SU-DHL-6 (cell line): ENCODE measurements around the gene AMN.

Experiments
- H2AFZ ChIP-seq: fragments of 200-600 bp; sonication (generic); 2 replicates; pipeline ENCODE4 v1.6.1; 2014; ENCODE audit warnings: low read depth, mild to moderate bottlenecking, moderate library complexity, mixed read lengths, antibody characterized with exemption, low read length; ENCODE audit not compliant: severe bottlenecking
- H3F3A ChIP-seq: fragments of 200-600 bp; shearing (Covaris generic); 2 replicates; pipeline ENCODE4 v1.6.0; 2016; ENCODE audit warnings: antibody characterized with exemption, mild to moderate bottlenecking; ENCODE audit not compliant: insufficient read depth
- H3K27ac ChIP-seq: fragments of 200-600 bp; sonication (generic); 2 replicates; pipeline ENCODE4 v1.5.1; 2016; ENCODE audit warnings: low read depth, mild to moderate bottlenecking, low read length, moderate library complexity, mixed read lengths
- H3K27me3 ChIP-seq: fragments of 200-600 bp; sonication (generic), shearing (Covaris generic); 2 replicates; pipeline ENCODE4 v1.6.0; 2014; ENCODE audit warnings: mild to moderate bottlenecking, low read length
- H3K36me3 ChIP-seq: fragments of 200-600 bp; sonication (generic); 2 replicates; pipeline ENCODE4 v1.6.1; 2014; ENCODE audit warnings: mild to moderate bottlenecking, low read length, mixed read lengths
- H3K4me2 ChIP-seq: fragments of 300-600, 200-600 bp; shearing (Covaris generic), sonication (generic); 2 replicates; pipeline ENCODE4 v1.6.0; 2014; ENCODE audit warnings: low read length, low read depth, mild to moderate bottlenecking; ENCODE audit not compliant: poor library complexity, severe bottlenecking
- H3K4me3 ChIP-seq: fragments of 200-600 bp; sonication (generic); 2 replicates; pipeline ENCODE4 v1.5.1; 2014; ENCODE audit warnings: antibody characterized with exemption, low read length, mild to moderate bottlenecking, mixed read lengths; ENCODE audit not compliant: insufficient read depth, poor library complexity, severe bottlenecking
- H3K79me2 ChIP-seq: fragments of 200-600 bp; sonication (generic); 2 replicates; pipeline ENCODE4 v1.6.1; 2014; ENCODE audit warnings: mild to moderate bottlenecking, low read length, moderate library complexity; ENCODE audit not compliant: insufficient read depth
- H3K9ac ChIP-seq: fragments of 200-600 bp; sonication (generic); 2 replicates; pipeline ENCODE4 v1.7.0; 2014; ENCODE audit warnings: mild to moderate bottlenecking, low read length
- H3K9me2 ChIP-seq: fragments of 200-600 bp; sonication (generic); replicated peaks from 2 replicates; pipeline ENCODE4 v1.6.1; 2014; ENCODE audit warnings: low read length; ENCODE audit not compliant: insufficient read depth
- H3K9me3 ChIP-seq: fragments of 200-600 bp; sonication (generic); 2 replicates; pipeline ENCODE4 v1.6.1; 2014; ENCODE audit warnings: low read length, mixed read lengths; ENCODE audit not compliant: insufficient read depth
- H4K20me1 ChIP-seq: fragments of 200-600 bp; sonication (generic); 2 replicates; pipeline ENCODE4 v1.6.1; 2014; ENCODE audit warnings: low read depth, mild to moderate bottlenecking, antibody characterized with exemption, low read length, moderate library complexity, mixed read lengths
- EZH2phosphoT487 ChIP-seq: fragments of 200-600 bp; sonication (generic), shearing (Covaris generic); conservative IDR thresholded peaks from 2 replicates; pipeline ENCODE4 v1.6.1; 2018; ENCODE audit warnings: mild to moderate bottlenecking, antibody characterized with exemption, low read length, moderate library complexity, mixed read lengths
- TF ChIP-seq, protein P1 (sequence below): fragments of 200-600 bp; sonication (generic); IDR thresholded peaks from one replicate; pipeline ENCODE4 v1.5.1; 2017; ENCODE audit warnings: antibody characterized with exemption, mild to moderate bottlenecking, low read length, moderate library complexity; ENCODE audit not compliant: insufficient read depth, poor library complexity, severe bottlenecking

The AMN gene

GRCh38 chr14:102897299-102898027, 25.0 kb upstream of the AMN start:
- Histone ChIP-seq H3K9ac (no peak overlapping the region), H3K27me3 (no peaks in the 10 kb centered on the region), H3F3A (peaks cover 8% of the 10 kb centered on the region), H2AFZ (no peak overlapping the region), H3K9me3 (no peaks in the 10 kb centered on the region), H3K79me2 (no peaks in the 10 kb centered on the region), H3K27ac (no peak overlapping the region), H3K9me2 (no peaks in the 10 kb centered on the region), H3K4me3 (no peak overlapping the region), H4K20me1 (no peaks in the 10 kb centered on the region), H3K36me3 (no peaks in the 10 kb centered on the region), H3K4me2 (no peak overlapping the region)
- TF ChIP-seq, protein P1, sequence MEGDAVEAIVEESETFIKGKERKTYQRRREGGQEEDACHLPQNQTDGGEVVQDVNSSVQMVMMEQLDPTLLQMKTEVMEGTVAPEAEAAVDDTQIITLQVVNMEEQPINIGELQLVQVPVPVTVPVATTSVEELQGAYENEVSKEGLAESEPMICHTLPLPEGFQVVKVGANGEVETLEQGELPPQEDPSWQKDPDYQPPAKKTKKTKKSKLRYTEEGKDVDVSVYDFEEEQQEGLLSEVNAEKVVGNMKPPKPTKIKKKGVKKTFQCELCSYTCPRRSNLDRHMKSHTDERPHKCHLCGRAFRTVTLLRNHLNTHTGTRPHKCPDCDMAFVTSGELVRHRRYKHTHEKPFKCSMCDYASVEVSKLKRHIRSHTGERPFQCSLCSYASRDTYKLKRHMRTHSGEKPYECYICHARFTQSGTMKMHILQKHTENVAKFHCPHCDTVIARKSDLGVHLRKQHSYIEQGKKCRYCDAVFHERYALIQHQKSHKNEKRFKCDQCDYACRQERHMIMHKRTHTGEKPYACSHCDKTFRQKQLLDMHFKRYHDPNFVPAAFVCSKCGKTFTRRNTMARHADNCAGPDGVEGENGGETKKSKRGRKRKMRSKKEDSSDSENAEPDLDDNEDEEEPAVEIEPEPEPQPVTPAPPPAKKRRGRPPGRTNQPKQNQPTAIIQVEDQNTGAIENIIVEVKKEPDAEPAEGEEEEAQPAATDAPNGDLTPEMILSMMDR = no peak
- TF ChIP-seq EZH2phosphoT487 = no peak

DNA sequence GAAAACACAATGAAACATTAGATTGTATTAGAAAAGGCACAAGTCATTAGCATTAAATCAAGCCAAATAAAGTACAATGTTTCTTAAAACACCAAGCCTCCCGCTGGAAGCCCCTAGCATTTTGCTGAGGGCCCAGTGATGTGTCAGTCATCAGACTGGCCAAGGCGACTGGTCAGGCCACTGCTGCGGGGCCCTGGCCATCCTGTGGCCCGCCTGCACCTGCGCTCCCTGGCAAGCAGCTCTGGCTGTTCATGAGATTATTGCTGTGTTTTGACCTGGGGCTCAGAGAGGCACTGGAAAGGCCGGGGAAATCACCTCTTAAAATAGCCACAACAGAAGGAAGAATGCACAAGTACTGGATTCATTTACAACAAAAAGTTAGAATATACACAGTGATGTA, 24.2 kb upstream of the AMN start:
- Histone ChIP-seq H3F3A (peaks cover 8% of the 10 kb centered on the region), H4K20me1 (no peaks in the 10 kb centered on the region), H3K79me2 (no peaks in the 10 kb centered on the region), H3K9me2 (no peaks in the 10 kb centered on the region), H3K9ac (no peak overlapping the region), H3K27ac (no peak overlapping the region), H3K4me2 (no peak overlapping the region), H3K4me3 (no peak overlapping the region), H3K27me3 (no peaks in the 10 kb centered on the region), H3K36me3 (no peaks in the 10 kb centered on the region), H2AFZ (no peak overlapping the region), H3K9me3 (no peaks in the 10 kb centered on the region)
- TF ChIP-seq EZH2phosphoT487 = no peak
- TF ChIP-seq, protein P1 = no peak

GRCh38 chr14:102898776-102899515, 23.5 kb upstream of the AMN start:
- Histone ChIP-seq H2AFZ (no peak overlapping the region), H3K4me3 (no peak overlapping the region), H3K9me2 (no peaks in the 10 kb centered on the region), H3K4me2 (no peak overlapping the region), H3F3A (peaks cover 8% of the 10 kb centered on the region), H3K79me2 (no peaks in the 10 kb centered on the region), H4K20me1 (no peaks in the 10 kb centered on the region), H3K9me3 (no peaks in the 10 kb centered on the region), H3K27me3 (no peaks in the 10 kb centered on the region), H3K27ac (no peak overlapping the region), H3K9ac (no peak overlapping the region), H3K36me3 (no peaks in the 10 kb centered on the region)
- TF ChIP-seq, protein P1 = no peak
- TF ChIP-seq EZH2phosphoT487 = no peak
